ENCODE measurements around the gene IPPK.

The IPPK gene

GRCh38 chr9:92710368-92710767, 40.4 kb upstream of the IPPK start:
- no peak overlapping the region for H3K9ac ChIP-seq (ENCODE audit: low read depth, low read length)
- H3K36me3 ChIP-seq (ENCODE audit: insufficient read depth, low read length): peaks cover 12% of the 10 kb centered on the region
- no peaks in the 10 kb centered on the region for H3K9me3 ChIP-seq (ENCODE audit: control insufficient read depth, insufficient read depth, low read length)
- H3K4me1 ChIP-seq (ENCODE audit: insufficient read depth, low read length): no peaks in the 10 kb centered on the region

- Histone ChIP-seq H3K4me1 (ENCODE audit: insufficient read depth, low read length) (no peaks in the 10 kb centered on the region), H3K9ac (ENCODE audit: low read depth, low read length) (no peak overlapping the region), H3K36me3 (ENCODE audit: insufficient read depth, low read length) (peaks cover 11% of the 10 kb centered on the region), H3K9me3 (ENCODE audit: control insufficient read depth, insufficient read depth, low read length) (no peaks in the 10 kb centered on the region)
These were observed 40.0 kb upstream of the IPPK start for GRCh38 chr9:92709954-92710353.

DNA sequence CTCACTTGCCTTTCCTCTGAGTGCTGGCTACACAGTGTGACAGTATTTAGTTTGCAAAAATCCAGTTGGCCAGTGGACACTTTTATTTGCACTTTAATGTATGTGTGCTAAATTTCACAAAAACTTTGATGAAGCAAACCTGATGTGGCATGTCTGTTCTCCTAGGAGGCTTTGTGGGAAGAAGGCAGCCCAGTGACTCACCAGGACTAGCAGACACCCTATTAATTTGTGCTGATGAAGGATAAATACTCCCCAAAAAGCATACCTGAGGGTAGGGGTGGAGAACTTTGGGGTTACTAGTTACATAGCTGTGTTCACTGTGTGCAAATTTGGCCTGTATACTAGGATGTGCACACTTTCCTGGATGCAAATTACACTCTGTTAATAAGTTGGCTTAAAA, 39.3 kb upstream of the IPPK start:
- H3K36me3 ChIP-seq (ENCODE audit: insufficient read depth, low read length): peaks cover 11% of the 10 kb centered on the region
- no peaks in the 10 kb centered on the region for H3K9me3 ChIP-seq (ENCODE audit: control insufficient read depth, insufficient read depth, low read length)
- H3K9ac ChIP-seq (ENCODE audit: low read depth, low read length): no peak overlapping the region
- no peaks in the 10 kb centered on the region for H3K4me1 ChIP-seq (ENCODE audit: insufficient read depth, low read length)

GRCh38 chr9:92707530-92707929, 37.6 kb upstream of the IPPK start:
- no peak overlapping the region for H3K9ac ChIP-seq (ENCODE audit: low read depth, low read length)
- H3K36me3 ChIP-seq (ENCODE audit: insufficient read depth, low read length): peaks cover 5% of the 10 kb centered on the region
- H3K9me3 ChIP-seq (ENCODE audit: control insufficient read depth, insufficient read depth, low read length): no peaks in the 10 kb centered on the region
- no peaks in the 10 kb centered on the region for H3K4me1 ChIP-seq (ENCODE audit: insufficient read depth, low read length)

- H3K9ac ChIP-seq (ENCODE audit: low read depth, low read length): no peak overlapping the region
- peaks cover 5% of the 10 kb centered on the region for H3K36me3 ChIP-seq (ENCODE audit: insufficient read depth, low read length)
- H3K4me1 ChIP-seq (ENCODE audit: insufficient read depth, low read length): no peaks in the 10 kb centered on the region
- no peaks in the 10 kb centered on the region for H3K9me3 ChIP-seq (ENCODE audit: control insufficient read depth, insufficient read depth, low read length)
These were observed 36.4 kb upstream of the IPPK start for GRCh38 chr9:92706218-92706940.

- H3K36me3 ChIP-seq (ENCODE audit: insufficient read depth, low read length): no peaks in the 10 kb centered on the region
- no peaks in the 10 kb centered on the region for H3K4me1 ChIP-seq (ENCODE audit: insufficient read depth, low read length)
- H3K9me3 ChIP-seq (ENCODE audit: control insufficient read depth, insufficient read depth, low read length): no peaks in the 10 kb centered on the region
- no peak overlapping the region for H3K9ac ChIP-seq (ENCODE audit: low read depth, low read length)
These were observed 34.6 kb upstream of the IPPK start for GRCh38 chr9:92704528-92704927.

GRCh38 chr9:92696619-92697018, 26.7 kb upstream of the IPPK start:
- H3K9me3 ChIP-seq (ENCODE audit: control insufficient read depth, insufficient read depth, low read length): peaks cover 6% of the 10 kb centered on the region
- no peaks in the 10 kb centered on the region for H3K4me1 ChIP-seq (ENCODE audit: insufficient read depth, low read length)
- no peaks in the 10 kb centered on the region for H3K36me3 ChIP-seq (ENCODE audit: insufficient read depth, low read length)
- H3K9ac ChIP-seq (ENCODE audit: low read depth, low read length): no peak overlapping the region

DNA sequence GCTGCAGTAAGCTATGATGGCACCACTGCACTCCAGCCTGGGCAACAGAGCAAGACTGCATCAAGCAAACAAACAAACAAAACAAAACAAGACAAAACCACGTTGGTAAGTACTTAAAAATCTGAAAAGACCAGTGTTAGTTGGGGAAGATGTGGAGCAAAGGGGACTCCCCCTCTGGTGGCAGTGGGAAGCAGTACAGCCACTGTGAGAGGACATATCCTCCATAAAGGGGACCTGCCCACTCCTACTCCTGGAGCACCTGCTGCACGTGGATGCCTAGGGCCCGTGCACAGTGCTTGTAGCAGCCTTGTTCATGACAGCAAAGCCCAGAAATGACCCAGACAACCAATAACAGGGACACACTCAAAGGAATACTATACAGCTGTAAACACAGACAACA, 17.0 kb upstream of the IPPK start:
- no peaks in the 10 kb centered on the region for H3K9me3 ChIP-seq (ENCODE audit: control insufficient read depth, insufficient read depth, low read length)
- no peaks in the 10 kb centered on the region; the same call in 1 of the 2 replicates for H3K36me3 ChIP-seq (ENCODE audit: insufficient read depth, low read length)
- H3K4me1 ChIP-seq (ENCODE audit: insufficient read depth, low read length): no peaks in the 10 kb centered on the region
- H3K9ac ChIP-seq (ENCODE audit: low read depth, low read length): no peak overlapping the region

GRCh38 chr9:92685022-92685421, 15.1 kb upstream of the IPPK start:
- no peaks in the 10 kb centered on the region; the same call in 1 of the 2 replicates for H3K4me1 ChIP-seq (ENCODE audit: insufficient read depth, low read length)
- no peaks in the 10 kb centered on the region for H3K36me3 ChIP-seq (ENCODE audit: insufficient read depth, low read length)
- no peaks in the 10 kb centered on the region for H3K9me3 ChIP-seq (ENCODE audit: control insufficient read depth, insufficient read depth, low read length)
- no peak overlapping the region for H3K9ac ChIP-seq (ENCODE audit: low read depth, low read length)

- H3K9ac ChIP-seq (ENCODE audit: low read depth, low read length): no peak overlapping the region
- peaks cover 4% of the 10 kb centered on the region; the same call in 1 of the 2 replicates for H3K4me1 ChIP-seq (ENCODE audit: insufficient read depth, low read length)
- H3K9me3 ChIP-seq (ENCODE audit: control insufficient read depth, insufficient read depth, low read length): no peaks in the 10 kb centered on the region
These were observed 12.3 kb upstream of the IPPK start for GRCh38 chr9:92682269-92682668.

GRCh38 chr9:92680166-92681119, 10.5 kb upstream of the IPPK start:
- Histone ChIP-seq H3K4me1 (ENCODE audit: insufficient read depth, low read length) (peaks cover 4% of the 10 kb centered on the region; the same call in 1 of the 2 replicates), H3K36me3 (ENCODE audit: insufficient read depth, low read length) (no peaks in the 10 kb centered on the region), H3K9me3 (ENCODE audit: control insufficient read depth, insufficient read depth, low read length) (no peaks in the 10 kb centered on the region), H3K9ac (ENCODE audit: low read depth, low read length) (no peak overlapping the region)

More at GRCh38 chr9:92682269-92682668, 12.3 kb upstream of the IPPK start:
- H3K36me3 ChIP-seq (ENCODE audit: insufficient read depth, low read length): no peaks in the 10 kb centered on the region

- Histone ChIP-seq H3K4me1 (ENCODE audit: insufficient read depth, low read length) (peaks cover 4% of the 10 kb centered on the region; the same call in 1 of the 2 replicates), H3K36me3 (ENCODE audit: insufficient read depth, low read length) (no peaks in the 10 kb centered on the region), H3K9me3 (ENCODE audit: control insufficient read depth, insufficient read depth, low read length) (no peaks in the 10 kb centered on the region), H3K9ac (ENCODE audit: low read depth, low read length) (no peak overlapping the region)
These were observed 9.7 kb upstream of the IPPK start for GRCh38 chr9:92679413-92680165.

DNA sequence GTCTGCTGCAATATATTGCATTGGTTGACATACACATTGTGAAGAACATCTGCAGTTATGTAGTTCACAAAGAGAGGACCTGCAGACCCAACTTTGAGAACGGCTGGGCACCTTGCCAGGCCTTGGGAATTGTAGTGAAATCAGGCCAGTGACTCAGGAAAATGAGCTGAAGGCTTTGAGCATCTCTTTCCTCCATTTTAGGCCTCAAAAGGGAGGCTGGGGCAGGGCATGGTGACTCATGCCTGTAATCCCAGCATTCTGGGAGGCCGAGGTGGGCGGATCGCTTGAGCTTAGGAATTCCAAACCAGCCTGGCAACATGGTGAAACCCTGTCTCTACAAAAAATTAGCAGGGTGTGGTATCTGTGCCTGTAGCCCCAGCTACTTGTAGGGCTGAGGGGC, 1.4 kb upstream of the IPPK start:
- Histone ChIP-seq H3K9me3 (ENCODE audit: control insufficient read depth, insufficient read depth, low read length) (no peaks in the 10 kb centered on the region), H3K9ac (ENCODE audit: low read depth, low read length) (peak overlapping the region; percentile 30; the same call in 1 of the 2 replicates), H3K4me1 (ENCODE audit: insufficient read depth, low read length) (no peaks in the 10 kb centered on the region), H3K36me3 (ENCODE audit: insufficient read depth, low read length) (no peaks in the 10 kb centered on the region)

DNA sequence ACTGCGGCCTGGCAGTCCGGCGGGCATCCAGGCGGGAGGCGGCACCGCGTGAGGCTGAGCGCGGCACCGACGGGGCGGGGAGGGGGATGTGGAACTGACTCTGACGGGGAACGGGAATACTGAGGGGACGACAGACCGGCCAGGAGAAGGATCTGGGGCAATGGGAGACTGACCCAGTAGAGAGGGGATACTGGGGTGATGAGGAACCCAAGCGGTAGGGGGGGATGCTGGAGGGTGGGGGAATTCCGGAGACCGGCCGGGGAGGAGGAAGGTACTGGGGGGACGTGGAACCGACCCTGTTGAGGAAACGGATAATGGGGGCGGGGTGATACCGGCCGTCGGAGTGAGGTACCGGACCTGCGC, 423 bp downstream of the IPPK start:
- Histone ChIP-seq H3K9ac (ENCODE audit: low read depth, low read length) (peak overlapping the region; percentile 68; the same call in 1 of the 2 replicates), H3K36me3 (ENCODE audit: insufficient read depth, low read length) (no peaks in the 10 kb centered on the region), H3K9me3 (ENCODE audit: control insufficient read depth, insufficient read depth, low read length) (no peaks in the 10 kb centered on the region), H3K4me1 (ENCODE audit: insufficient read depth, low read length) (peaks cover 3% of the 10 kb centered on the region; the same call in 1 of the 2 replicates)

Data from ES-I3 (cell line).